Measurements from ENCODE around the gene RAB40C. TPM values are rescaled to one million over a fixed set of nuclear protein-coding genes. Genes with fewer than 3 reads are reported as not detected.

The RAB40C gene
- total and polyA plus RNA-seq, 9 of the 15 experiments (the other 6 are each of a cell fraction or from before 2014, with no cell fraction given): 0.17 to 23.4 (median 8.7) TPM

- 87% methylated on average over 17 of the region's 21 CpGs for WGBS (ENCODE audit: insufficient coverage, low coverage, missing lambda C conversion rate)
- Histone ChIP-seq H3K4me3 (no peak overlapping the region), H3K27ac (ENCODE audit: extremely low read depth, low read depth, low read length) (no peak overlapping the region), H3K4me1 (replicated peaks in 1 of 2; ENCODE audit: control insufficient read depth in 2 of 2, insufficient read depth in 2 of 2, low read length in 2 of 2) (peaks cover 5 to 83% of the 10 kb centered on the region in 2 experiments), H3K36me3 (ENCODE audit: control insufficient read depth, insufficient read depth, low read length) (peaks cover 4% of the 10 kb centered on the region; the same call in 1 of the 3 replicates), H3K9me3 (replicated peaks; ENCODE audit: control insufficient read depth, insufficient read depth, low read depth, low read length) (no peaks in the 10 kb centered on the region), H3K4me2 (ENCODE audit: insufficient read depth, low read length) (no peak overlapping the region), H2AFZ (ENCODE audit: low read depth, low read length) (no peak overlapping the region), H4K20me1 (replicated peaks; ENCODE audit: control insufficient read depth, insufficient read depth, low read length) (peaks cover 10% of the 10 kb centered on the region; the same call in 1 of the 2 replicates), H3K27me3 (ENCODE audit: control insufficient read depth in 2 of 2, insufficient read depth in 2 of 2, low read length in 2 of 2) (no peaks in the 10 kb centered on the region), H3K9me1 (ENCODE audit: control insufficient read depth, insufficient read depth, low read length) (peaks cover 5% of the 10 kb centered on the region), H3K9ac (ENCODE audit: insufficient read depth in 1 of 2, low read depth in 2 of 2, low read length in 2 of 2) (peak overlapping the region in 1 of 2 experiments; percentile 64; a peak in 2 of 4 replicates), H3K79me2 (ENCODE audit: control insufficient read depth, insufficient read depth, low read length) (peaks cover 10% of the 10 kb centered on the region)
- TF ChIP-seq RBM22 (IDR thresholded peaks at IDR 0.05; ENCODE audit: low read depth, low read length, poor library complexity, severe bottlenecking) (peak; percentile 7), PBX2 (CRISPR knock-in tag; IDR thresholded peaks at IDR 0.05; ENCODE audit: low read depth) (no peak), PBX2 (tag; conservative IDR thresholded peaks at IDR 0.05; ENCODE audit: low read depth) (no peak), MAX (CRISPR knock-in tag; IDR thresholded peaks at IDR 0.05) (0 out of 2 replicates have a peak, but pooled peaks have one; percentile 9), HNRNPL (IDR thresholded peaks at IDR 0.05; ENCODE audit: low read depth, low read length) (peak; percentile 56; the same call in 1 of the 2 replicates), ZBTB33 (CRISPR knock-in tag; IDR thresholded peaks at IDR 0.05) (peak; percentile 85; the same call in 1 of the 2 replicates), SAP30 (IDR thresholded peaks at IDR 0.05; ENCODE audit: borderline replicate concordance, insufficient read depth, low read depth, low read length, poor library complexity, severe bottlenecking) (no peak)
- in situ Hi-C loops (cut with MboI) (no loop called here), intact Hi-C loops (cut with micrococcal nuclease) (no loop called here)
- no peak for FAIRE-seq
- no peak for DNase-seq (ENCODE audit: extremely low read depth in 1 of 4, low spot score in 3 of 4)
- POLR2A ChIA-PET: interaction anchor here (0.6 to 0.8 kb wide), 3 partner anchors 16 to 363 kb away, joined by 3 to 4 read pairs (median 4); partner anchors contain the start of gene NHLRC4
- BruUV-seq (replicated peaks): no TSS peak
- no peak for ATAC-seq
- CTCF ChIA-PET (ENCODE audit: low intra/inter-chr PET ratio): no interaction called here
Measured at GRCh38 chr16:582614-583331, 7.1 kb upstream of the RAB40C start.
